Mucosa of descending colon (tissue), 3 donors: ENCODE data around the gene IQSEC3. TPM values are rescaled to one million over a fixed set of nuclear protein-coding genes. Genes with fewer than 3 reads are reported as not detected.

Experiments
- ATAC-seq: fragments of 200-7000 bp; cut with Tn5 transposase; one replicate; pipeline ENCODE4 v1.9.1; 2020; ENCODE audit warnings: mild to moderate bottlenecking, moderate library complexity
- DNase-seq, 3 donors: peaks; one replicate each; pipeline ENCODE4 v3.0.0-alpha.2; 2020
- H3K36me3 ChIP-seq: fragments of 200-600 bp; one replicate; pipeline ENCODE4 v1.8.0; 2021; ENCODE audit warnings: low read depth, mild to moderate bottlenecking
- H3K4me1 ChIP-seq: fragments of 200-600 bp; one replicate; pipeline ENCODE4 v1.8.0; 2021; ENCODE audit warnings: low read depth, mild to moderate bottlenecking
- H3K4me3 ChIP-seq: fragments of 200-600 bp; one replicate; pipeline ENCODE4 v1.8.0; 2021; ENCODE audit warnings: mild to moderate bottlenecking
- H3K9me3 ChIP-seq: fragments of 200-600 bp; one replicate; pipeline ENCODE4 v1.8.0; 2021; ENCODE audit warnings: mild to moderate bottlenecking
- intact Hi-C, 2 donors: fragments of 100-400 bp; cut with DNase I in 1 of 2; cut with micrococcal nuclease in 1 of 2; formaldehyde crosslinking; loops; one replicate each; pipeline versions ENCODE4 v1.11.0 to v1.11.1; 2022; cut with DNase I, micrococcal nuclease
- total RNA-seq, 3 donors: library from RNA; stranded (reverse); fragmentation: NEBNext Ultra II Directional in 2 of 3; extraction: Animal tissue kit (Norgen Biotek cat#: 25700) in 2 of 3; gene quantifications; one replicate each; pipeline versions ENCODE4 v1.2.1 to v1.2.4, GENCODE V29; 2021 to 2023
- TF ChIP-seq, protein P1 (sequence below): fragments of 200-600 bp; IDR thresholded peaks from one replicate; pipeline ENCODE4 v1.8.0; 2022; ENCODE audit warnings: antibody characterized with exemption, mild to moderate bottlenecking
- donor health status: DM: no; HTN: no; CAD: no; lungs with moderate emphysema.
- donor health status: DM: no; HTN: no; CAD: no.
- donor health status: DM: no; HTN: yes; CAD: no.

IQSEC3 gene
- total RNA-seq, 3 donors from 2014 or later, result 0.23 to 2.3 (median 1.1) TPM

DNA sequence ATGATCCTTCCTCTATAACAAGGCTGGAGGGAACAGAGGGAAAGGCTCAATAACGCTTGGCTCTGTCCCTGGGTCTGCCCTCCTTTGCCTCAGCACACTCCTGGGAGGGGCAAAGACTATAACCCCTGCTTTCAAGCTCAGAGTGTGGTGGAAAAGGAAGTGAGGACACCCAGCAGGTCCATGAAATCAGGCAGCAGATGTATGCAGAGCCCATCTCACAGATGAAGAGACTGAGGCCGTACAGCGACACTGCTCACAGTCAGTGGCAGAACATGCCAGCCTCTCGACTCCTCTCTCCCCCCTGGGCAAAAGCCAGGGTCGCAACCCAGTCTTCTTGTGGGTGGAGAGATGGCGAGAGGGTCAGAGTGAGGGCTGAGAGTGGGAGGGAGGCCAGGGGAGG lies 107.6 kb downstream of the IQSEC3 start:
- Histone ChIP-seq H3K4me3 (no peak overlapping the region), H3K9me3 (no peaks in the 10 kb centered on the region), H3K36me3 (no peaks in the 10 kb centered on the region), H3K4me1 (no peaks in the 10 kb centered on the region)
- TF ChIP-seq, protein P1, sequence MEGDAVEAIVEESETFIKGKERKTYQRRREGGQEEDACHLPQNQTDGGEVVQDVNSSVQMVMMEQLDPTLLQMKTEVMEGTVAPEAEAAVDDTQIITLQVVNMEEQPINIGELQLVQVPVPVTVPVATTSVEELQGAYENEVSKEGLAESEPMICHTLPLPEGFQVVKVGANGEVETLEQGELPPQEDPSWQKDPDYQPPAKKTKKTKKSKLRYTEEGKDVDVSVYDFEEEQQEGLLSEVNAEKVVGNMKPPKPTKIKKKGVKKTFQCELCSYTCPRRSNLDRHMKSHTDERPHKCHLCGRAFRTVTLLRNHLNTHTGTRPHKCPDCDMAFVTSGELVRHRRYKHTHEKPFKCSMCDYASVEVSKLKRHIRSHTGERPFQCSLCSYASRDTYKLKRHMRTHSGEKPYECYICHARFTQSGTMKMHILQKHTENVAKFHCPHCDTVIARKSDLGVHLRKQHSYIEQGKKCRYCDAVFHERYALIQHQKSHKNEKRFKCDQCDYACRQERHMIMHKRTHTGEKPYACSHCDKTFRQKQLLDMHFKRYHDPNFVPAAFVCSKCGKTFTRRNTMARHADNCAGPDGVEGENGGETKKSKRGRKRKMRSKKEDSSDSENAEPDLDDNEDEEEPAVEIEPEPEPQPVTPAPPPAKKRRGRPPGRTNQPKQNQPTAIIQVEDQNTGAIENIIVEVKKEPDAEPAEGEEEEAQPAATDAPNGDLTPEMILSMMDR, result no peak
- DNase-seq (no peak), ATAC-seq (no peak)
- intact Hi-C loops, result no loop called here

DNA sequence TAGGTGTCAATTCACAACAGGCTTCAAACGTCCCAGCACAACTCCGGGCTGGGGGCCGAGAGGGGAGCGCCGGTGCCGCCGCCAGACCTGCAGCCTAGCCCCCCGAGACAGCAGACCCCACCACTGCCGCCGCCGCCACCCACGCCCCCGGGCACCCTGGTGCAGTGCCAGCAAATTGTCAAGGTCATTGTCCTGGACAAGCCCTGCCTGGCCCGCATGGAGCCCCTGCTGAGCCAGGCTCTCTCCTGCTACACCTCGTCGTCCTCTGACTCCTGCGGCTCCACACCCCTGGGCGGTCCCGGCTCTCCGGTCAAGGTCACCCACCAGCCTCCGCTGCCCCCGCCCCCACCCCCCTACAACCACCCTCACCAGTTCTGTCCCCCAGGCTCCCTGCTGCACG lies 108.0 kb downstream of the IQSEC3 start:
- no peak for ATAC-seq
- Histone ChIP-seq H3K9me3 (no peaks in the 10 kb centered on the region), H3K4me1 (no peaks in the 10 kb centered on the region)

DNA sequence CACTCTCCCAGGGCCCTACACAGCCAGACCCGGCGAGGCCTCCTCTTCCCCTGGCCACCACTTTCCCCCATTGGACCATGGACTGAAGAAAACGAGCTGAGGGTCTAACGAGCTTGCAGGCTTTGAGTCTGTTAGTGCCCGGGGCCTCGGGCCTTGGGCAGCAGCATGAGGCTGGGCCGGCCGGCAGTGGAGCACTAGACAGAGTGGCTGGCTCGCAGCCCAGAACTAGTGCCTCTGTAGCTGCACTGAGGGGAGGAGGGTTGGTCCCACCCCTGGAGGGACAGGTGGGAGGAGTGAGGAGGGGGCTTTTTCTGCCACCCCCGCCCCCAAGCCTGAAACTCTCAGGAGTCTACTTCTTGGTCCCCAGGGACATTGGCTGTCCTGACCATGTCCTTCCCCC lies 108.7 kb downstream of the IQSEC3 start:
- ATAC-seq, result no peak
- TF ChIP-seq, protein P1, result no peak
- H3K36me3 ChIP-seq, result no peaks in the 10 kb centered on the region
- intact Hi-C loops, result no loop called here
- H3K4me3 ChIP-seq, result no peak overlapping the region
- DNase-seq, result no peak
- H3K9me3 ChIP-seq, result no peaks in the 10 kb centered on the region
- no peaks in the 10 kb centered on the region for H3K4me1 ChIP-seq

More for the DNA sequence above, 108.0 kb downstream of the IQSEC3 start:
- intact Hi-C loops, result no loop called here
- Histone ChIP-seq H3K36me3 (no peaks in the 10 kb centered on the region), H3K4me3 (no peak overlapping the region)
- TF ChIP-seq, protein P1, result no peak
- no peak for DNase-seq

DNA sequence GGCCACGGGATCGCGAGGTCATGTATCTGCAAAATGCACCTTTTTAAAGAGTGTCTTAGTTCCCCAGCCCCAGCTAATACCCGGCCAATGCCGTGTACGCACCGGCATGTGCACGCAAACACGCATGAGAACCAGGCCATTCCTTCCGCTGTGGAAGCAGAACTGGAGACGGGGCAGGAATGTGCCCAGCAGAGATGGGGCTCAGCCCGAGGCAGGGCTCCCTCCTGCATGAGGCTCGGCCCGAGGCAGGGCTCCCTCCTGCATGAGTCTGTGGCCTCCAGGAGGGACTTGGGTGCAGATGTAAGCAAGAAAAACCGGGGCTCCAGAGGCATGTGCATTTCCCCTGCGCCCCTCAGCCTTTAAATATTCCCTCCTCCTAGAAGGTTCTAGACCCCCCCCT lies 109.2 kb downstream of the IQSEC3 start:
- DNase-seq (no peak), ATAC-seq (no peak)
- no peaks in the 10 kb centered on the region for H3K4me1 ChIP-seq
- no peaks in the 10 kb centered on the region for H3K9me3 ChIP-seq
- H3K4me3 ChIP-seq, result no peak overlapping the region
- TF ChIP-seq, protein P1, result no peak
- intact Hi-C loops, result no loop called here
- no peaks in the 10 kb centered on the region for H3K36me3 ChIP-seq

DNA sequence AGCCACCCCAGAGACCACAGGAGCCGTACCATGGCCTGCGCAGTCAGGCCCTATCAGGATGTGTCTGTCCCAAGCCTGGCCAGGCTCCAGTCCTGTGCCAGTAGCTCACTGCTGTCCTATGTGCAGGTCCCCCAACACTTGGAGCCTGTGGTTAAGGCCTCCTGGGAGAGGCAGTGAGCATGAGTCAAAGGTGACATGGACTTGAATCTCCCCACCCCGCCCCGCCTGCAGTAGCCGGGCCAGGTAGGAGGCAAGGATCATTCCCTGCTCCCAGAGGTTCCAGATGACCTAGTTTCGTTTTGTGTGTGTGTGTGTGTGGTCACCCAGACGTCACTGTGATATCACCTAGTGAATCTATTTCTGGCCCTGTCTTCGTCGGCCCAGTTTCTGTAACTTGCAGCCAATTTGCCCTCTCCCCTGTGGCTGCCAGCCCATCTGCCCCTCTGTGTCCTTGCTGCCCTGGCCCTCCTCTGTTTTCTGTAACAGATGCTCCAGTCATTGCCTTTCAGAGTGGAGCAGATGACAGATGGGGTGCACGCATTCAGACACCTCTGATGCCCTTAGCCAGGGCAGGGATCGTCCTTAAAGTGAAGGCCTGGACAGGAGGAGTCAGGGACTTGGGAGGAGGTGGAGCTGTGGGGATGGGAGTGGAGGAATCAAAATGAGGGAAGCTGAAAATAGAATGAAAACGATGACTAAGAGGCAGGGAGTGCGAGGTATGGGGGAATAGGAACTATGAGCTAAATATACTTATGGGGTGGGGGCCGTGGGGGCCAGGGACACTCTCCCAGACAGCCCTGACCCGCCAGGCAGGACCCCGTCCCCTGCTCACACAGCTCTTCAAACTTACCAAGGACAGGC lies 110.0 kb downstream of the IQSEC3 start:
- Histone ChIP-seq H3K9me3 (no peaks in the 10 kb centered on the region), H3K36me3 (no peaks in the 10 kb centered on the region), H3K4me1 (no peaks in the 10 kb centered on the region), H3K4me3 (no peak overlapping the region)
- DNase-seq (peak; percentile 44 to 79 (median 62)), ATAC-seq (peak; percentile 83)
- TF ChIP-seq, protein P1, result no peak
- intact Hi-C loops, result no loop called here
